ENCODE data around the gene PTMS. TPM values are rescaled to one million over a fixed set of nuclear protein-coding genes. Genes with fewer than 3 reads are reported as not detected.

Gene PTMS
- total and polyA plus RNA-seq, 2 experiments from 2014 or later: 130 to 238 TPM

DNA sequence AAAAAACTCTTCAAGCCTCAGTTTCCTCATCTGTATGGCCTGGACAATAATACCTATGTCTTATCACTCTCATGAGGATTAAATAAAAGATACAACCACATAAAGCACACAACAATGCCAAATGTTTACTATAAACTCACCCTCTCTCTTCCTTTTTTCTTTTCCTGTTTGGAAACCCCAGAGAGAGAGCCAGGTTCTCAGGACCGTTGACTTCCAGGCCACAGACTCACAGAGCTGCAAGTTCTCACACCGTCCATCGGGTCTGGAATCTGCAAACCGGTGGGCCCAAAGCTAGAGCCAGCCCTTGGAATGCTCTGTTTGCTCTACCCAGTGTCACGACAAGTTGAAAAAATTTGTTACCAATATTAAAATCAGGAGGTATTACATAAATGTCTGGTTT, 18.6 kb downstream of the PTMS start:
- Histone ChIP-seq H3K9me2 (ENCODE audit: insufficient read depth) (no peaks in the 10 kb centered on the region), H3K4me2 (ENCODE audit: unreplicated experiment) (no peak overlapping the region), H3K79me2 (ENCODE audit: insufficient read depth) (no peaks in the 10 kb centered on the region), H3K9me3 (ENCODE audit: low read depth) (no peaks in the 10 kb centered on the region), H3K27me3 (replicated peaks; ENCODE audit: insufficient read depth) (no peaks in the 10 kb centered on the region), H2AFZ (no peak overlapping the region), H3K4me1 (ENCODE audit: insufficient read depth) (no peaks in the 10 kb centered on the region), H3K4me3 (no peak overlapping the region), H3K36me3 (ENCODE audit: low read depth) (no peaks in the 10 kb centered on the region), H3K27ac (no peak overlapping the region), H3F3A (ENCODE audit: insufficient read depth) (no peaks in the 10 kb centered on the region; the same call in 1 of the 2 replicates), H3K9ac (no peak overlapping the region), H4K20me1 (ENCODE audit: insufficient read depth) (no peaks in the 10 kb centered on the region)
- TF ChIP-seq EZH2 (IDR thresholded peaks at IDR 0.05; ENCODE audit: insufficient read depth, poor library complexity, severe bottlenecking) (no peak), EZH2phosphoT487 (IDR thresholded peaks at IDR 0.05; ENCODE audit: insufficient read depth, low read depth) (no peak)
- DNase-seq: no peak
- WGBS, 2 experiments (ENCODE audit: low coverage in 1 of 2, low lambda C conversion rate in 2 of 2, missing lambda C conversion rate in 2 of 2): 70 to 71% methylated on average over 5 of the region's 5 CpGs
- in situ Hi-C loops (cut with MboI): no loop called here

DNA sequence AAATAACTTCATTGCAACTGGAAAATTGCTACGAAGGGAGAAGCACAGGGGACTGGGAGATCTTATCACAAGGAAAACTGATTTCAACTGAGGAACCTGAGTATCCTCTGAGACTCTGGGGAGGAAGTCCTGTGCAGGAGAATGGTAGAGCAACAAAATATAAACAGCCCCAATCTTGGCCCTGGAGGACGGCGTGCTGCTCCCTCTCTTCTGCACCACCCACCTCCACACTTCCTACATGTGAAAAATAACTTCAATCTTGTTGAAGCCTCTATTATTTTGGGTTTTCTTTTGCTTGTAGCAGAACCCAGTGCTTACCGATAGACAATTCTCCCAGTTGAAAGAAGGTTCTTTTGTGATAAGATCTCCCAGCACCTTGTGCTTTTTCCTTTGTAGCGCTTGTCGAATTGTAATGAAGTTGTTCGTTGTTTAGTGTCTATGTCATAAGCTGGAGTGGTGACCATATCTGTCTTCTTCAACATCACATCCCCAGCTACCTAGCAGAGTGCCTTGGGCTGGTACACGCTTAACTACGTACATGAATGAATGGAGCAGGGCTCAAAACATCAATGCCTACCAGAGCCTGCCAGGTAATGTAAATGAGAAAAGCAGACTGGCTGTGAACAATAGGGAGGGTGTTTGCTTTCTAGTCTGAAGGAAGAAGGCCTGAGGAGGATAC, 20.4 kb downstream of the PTMS start:
- in situ Hi-C loops (cut with MboI): no loop called here
- Histone ChIP-seq H3K4me2 (ENCODE audit: unreplicated experiment) (no peak overlapping the region), H3K9ac (no peak overlapping the region), H3K36me3 (ENCODE audit: low read depth) (no peaks in the 10 kb centered on the region), H3K9me3 (ENCODE audit: low read depth) (no peaks in the 10 kb centered on the region), H3K9me2 (ENCODE audit: insufficient read depth) (no peaks in the 10 kb centered on the region), H3K4me1 (ENCODE audit: insufficient read depth) (no peaks in the 10 kb centered on the region), H3K27ac (no peak overlapping the region), H2AFZ (no peak overlapping the region), H3K79me2 (ENCODE audit: insufficient read depth) (no peaks in the 10 kb centered on the region), H3K27me3 (replicated peaks; ENCODE audit: insufficient read depth) (no peaks in the 10 kb centered on the region), H3K4me3 (no peak overlapping the region), H4K20me1 (ENCODE audit: insufficient read depth) (no peaks in the 10 kb centered on the region), H3F3A (ENCODE audit: insufficient read depth) (no peaks in the 10 kb centered on the region; the same call in 1 of the 2 replicates)
- WGBS, 2 experiments (ENCODE audit: low coverage in 1 of 2, low lambda C conversion rate in 2 of 2, missing lambda C conversion rate in 2 of 2): 93% methylated on average over 9 of the region's 9 CpGs
- TF ChIP-seq EZH2phosphoT487 (IDR thresholded peaks at IDR 0.05; ENCODE audit: insufficient read depth, low read depth): no peak
- TF ChIP-seq EZH2 (IDR thresholded peaks at IDR 0.05; ENCODE audit: insufficient read depth, poor library complexity, severe bottlenecking): no peak
- DNase-seq: no peak

DNA sequence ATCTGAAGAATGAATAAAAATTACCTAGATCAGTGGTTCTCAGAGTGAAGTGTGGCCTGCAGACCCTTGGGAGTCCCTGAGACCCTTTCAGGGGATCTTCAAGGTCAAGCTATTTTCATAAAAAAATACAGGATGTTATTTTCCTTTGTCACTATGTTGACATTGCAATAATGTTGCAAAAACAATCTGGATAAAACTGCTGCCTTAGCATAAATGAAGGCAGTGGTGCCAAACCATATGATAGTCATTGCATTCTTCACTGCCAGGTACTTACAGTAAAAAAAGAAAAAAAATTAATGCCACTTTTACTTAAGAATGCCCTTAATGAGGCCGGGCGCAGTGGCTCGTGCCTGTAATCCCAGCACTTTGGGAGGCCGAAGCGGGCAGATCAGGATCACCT, 21.1 kb downstream of the PTMS start:
- H3K27me3 ChIP-seq (replicated peaks; ENCODE audit: insufficient read depth): no peaks in the 10 kb centered on the region
- no peak for DNase-seq
- H3K79me2 ChIP-seq (ENCODE audit: insufficient read depth): no peaks in the 10 kb centered on the region
- 78 to 86% methylated on average over 5 of the region's 5 CpGs for WGBS, 2 experiments (ENCODE audit: low coverage in 1 of 2, low lambda C conversion rate in 2 of 2, missing lambda C conversion rate in 2 of 2)
- in situ Hi-C loops (cut with MboI): no loop called here
- no peaks in the 10 kb centered on the region for H3K9me3 ChIP-seq (ENCODE audit: low read depth)
- H3K9ac ChIP-seq: no peak overlapping the region
- H3K4me3 ChIP-seq: no peak overlapping the region
- no peaks in the 10 kb centered on the region for H3K9me2 ChIP-seq (ENCODE audit: insufficient read depth)
- no peaks in the 10 kb centered on the region; the same call in 1 of the 2 replicates for H3F3A ChIP-seq (ENCODE audit: insufficient read depth)
- no peaks in the 10 kb centered on the region for H3K4me1 ChIP-seq (ENCODE audit: insufficient read depth)
- no peaks in the 10 kb centered on the region for H3K36me3 ChIP-seq (ENCODE audit: low read depth)
- no peak overlapping the region for H3K4me2 ChIP-seq (ENCODE audit: unreplicated experiment)
- no peak overlapping the region for H3K27ac ChIP-seq
- no peak overlapping the region for H2AFZ ChIP-seq
- H4K20me1 ChIP-seq (ENCODE audit: insufficient read depth): no peaks in the 10 kb centered on the region
- no peak for TF ChIP-seq EZH2 (IDR thresholded peaks at IDR 0.05; ENCODE audit: insufficient read depth, poor library complexity, severe bottlenecking)
- no peak for TF ChIP-seq EZH2phosphoT487 (IDR thresholded peaks at IDR 0.05; ENCODE audit: insufficient read depth, low read depth)

DNA sequence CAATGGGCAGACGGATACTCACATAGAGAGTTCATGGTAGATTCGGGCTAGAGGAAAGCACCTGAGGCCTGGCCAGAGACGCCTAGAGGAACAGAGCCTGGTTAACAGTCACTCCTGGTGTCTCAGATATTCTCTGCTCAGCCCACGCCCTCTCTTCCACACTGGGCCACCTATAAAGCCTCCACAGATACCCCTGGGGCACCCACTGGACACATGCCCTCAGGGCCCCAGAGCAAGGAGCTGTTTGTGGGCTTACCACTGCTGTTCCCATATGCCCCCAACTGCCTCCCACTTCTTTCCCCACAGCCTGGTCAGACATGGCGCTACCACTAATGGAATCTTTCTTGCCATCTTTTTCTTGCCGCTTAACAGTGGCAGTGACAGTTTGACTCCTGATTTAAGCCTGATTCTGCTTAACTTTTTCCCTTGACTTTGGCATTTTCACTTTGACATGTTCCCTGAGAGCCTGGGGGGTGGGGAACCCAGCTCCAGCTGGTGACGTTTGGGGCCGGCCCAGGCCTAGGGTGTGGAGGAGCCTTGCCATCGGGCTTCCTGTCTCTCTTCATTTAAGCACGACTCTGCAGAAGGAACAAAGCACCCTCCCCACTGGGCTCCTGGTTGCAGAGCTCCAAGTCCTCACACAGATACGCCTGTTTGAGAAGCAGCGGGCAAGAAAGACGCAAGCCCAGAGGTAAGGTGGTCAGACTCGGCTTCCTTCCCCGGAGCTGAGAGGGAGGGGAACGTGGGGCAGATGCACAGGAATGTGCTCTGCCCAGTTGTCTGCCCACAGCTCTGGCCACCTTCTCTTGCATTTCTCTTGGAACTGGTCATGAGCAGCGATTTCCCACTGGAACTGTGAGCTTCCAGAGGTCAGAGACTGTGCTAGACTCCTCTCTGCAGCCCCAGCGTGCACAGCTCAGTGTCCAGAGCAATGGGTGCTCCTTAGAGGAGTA, 23.1 kb downstream of the PTMS start, which contains the start of gene CD4:
Gene CD4 (plus strand): TSS at position 557 of the 953 bp plus-strand sequence. CDS start 10,611 bp downstream, outside the sequence.
- Histone ChIP-seq H4K20me1 (ENCODE audit: insufficient read depth) (no peaks in the 10 kb centered on the region), H3K4me1 (ENCODE audit: insufficient read depth) (no peaks in the 10 kb centered on the region), H3K27me3 (replicated peaks; ENCODE audit: insufficient read depth) (no peaks in the 10 kb centered on the region; the same call in 1 of the 2 replicates), H3K4me3 (no peak within 1 kb of the TSS), H3K79me2 (ENCODE audit: insufficient read depth) (no peaks in the 10 kb centered on the region), H3K9me3 (ENCODE audit: low read depth) (no peaks in the 10 kb centered on the region), H2AFZ (no peak within 1 kb of the TSS), H3F3A (ENCODE audit: insufficient read depth) (no peaks in the 10 kb centered on the region; the same call in 1 of the 2 replicates), H3K9ac (no peak within 1 kb of the TSS), H3K27ac (no peak within 1 kb of the TSS), H3K4me2 (ENCODE audit: unreplicated experiment) (no peak within 1 kb of the TSS), H3K36me3 (ENCODE audit: low read depth) (no peaks in the 10 kb centered on the region), H3K9me2 (ENCODE audit: insufficient read depth) (no peaks in the 10 kb centered on the region)
- TF ChIP-seq EZH2 (IDR thresholded peaks at IDR 0.05; ENCODE audit: insufficient read depth, poor library complexity, severe bottlenecking) (no peak), EZH2phosphoT487 (IDR thresholded peaks at IDR 0.05; ENCODE audit: insufficient read depth, low read depth) (no peak)
- in situ Hi-C loops (cut with MboI): no loop called here
- no peak for DNase-seq
- WGBS, 2 experiments (ENCODE audit: low coverage in 1 of 2, low lambda C conversion rate in 2 of 2, missing lambda C conversion rate in 2 of 2): 56 to 58% methylated on average over 18 of the region's 18 CpGs

Data from GM23248 (cell line).